Spleen (tissue), 7 donors: Measurements from ENCODE around the gene MYOF.

Experiments
- POLR2A ChIP-seq, 3 donors: fragments of 450-650 bp; IDR thresholded peaks; one replicate each; pipeline ENCODE4 v1.5.1; 2017; ENCODE audit warnings: antibody characterized with exemption in 3 of 3, mild to moderate bottlenecking in 1 of 3
- POLR2AphosphoS5 ChIP-seq, 3 donors: sonication (generic); formaldehyde crosslinking; IDR thresholded peaks; one replicate each; pipeline ENCODE4 v1.5.1; 2017; ENCODE audit warnings: antibody characterized with exemption in 3 of 3
- TF ChIP-seq, protein P1 (sequence below), 11 experiments: fragments of 200-600 bp in 7 of 11; fragments of 450-650 bp in 4 of 11; sonication (generic) in 4 of 11; IDR thresholded peaks in 8 of 11; conservative IDR thresholded peaks in 3 of 11; 1 replicate in 7 of 11; 2 replicates in 4 of 11; pipeline versions ENCODE4 v1.4.0 to v1.8.0; 2016 to 2021; ENCODE audit warnings: antibody characterized with exemption in 11 of 11, inconsistent platforms in 4 of 11, mild to moderate bottlenecking in 1 of 11
- donor health status: DM: no; HTN: no; CAD: no; lungs with moderate emphysema.
- donor health status: DM: no; HTN: no; CAD: no.
- donor health status: DM: no; HTN: no; CAD: no.

DNA sequence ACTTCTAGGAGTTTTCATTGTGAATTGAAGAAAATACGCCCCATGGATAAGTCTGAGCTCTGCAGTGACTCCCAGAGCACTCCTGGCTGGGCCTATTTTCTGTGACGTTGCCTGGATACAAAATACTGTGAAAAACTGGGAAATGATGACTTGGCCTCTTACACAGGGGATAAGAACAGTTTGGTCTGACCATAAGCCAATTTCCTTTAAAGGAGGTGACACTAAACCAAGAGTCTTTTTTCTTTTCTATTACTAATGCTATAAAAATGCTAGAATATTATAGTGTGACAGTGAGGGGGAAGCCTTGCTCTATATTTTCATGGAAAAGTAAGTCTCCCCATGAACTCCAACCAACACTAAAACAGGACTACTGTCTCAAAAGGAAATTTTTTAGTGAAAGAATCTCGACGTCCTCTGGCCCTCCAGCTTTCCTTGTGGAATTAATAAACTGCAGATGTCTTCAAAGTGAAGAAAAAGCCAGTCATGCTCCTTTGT lies 45.5 kb downstream of the MYOF start:
- TF ChIP-seq, protein P1, sequence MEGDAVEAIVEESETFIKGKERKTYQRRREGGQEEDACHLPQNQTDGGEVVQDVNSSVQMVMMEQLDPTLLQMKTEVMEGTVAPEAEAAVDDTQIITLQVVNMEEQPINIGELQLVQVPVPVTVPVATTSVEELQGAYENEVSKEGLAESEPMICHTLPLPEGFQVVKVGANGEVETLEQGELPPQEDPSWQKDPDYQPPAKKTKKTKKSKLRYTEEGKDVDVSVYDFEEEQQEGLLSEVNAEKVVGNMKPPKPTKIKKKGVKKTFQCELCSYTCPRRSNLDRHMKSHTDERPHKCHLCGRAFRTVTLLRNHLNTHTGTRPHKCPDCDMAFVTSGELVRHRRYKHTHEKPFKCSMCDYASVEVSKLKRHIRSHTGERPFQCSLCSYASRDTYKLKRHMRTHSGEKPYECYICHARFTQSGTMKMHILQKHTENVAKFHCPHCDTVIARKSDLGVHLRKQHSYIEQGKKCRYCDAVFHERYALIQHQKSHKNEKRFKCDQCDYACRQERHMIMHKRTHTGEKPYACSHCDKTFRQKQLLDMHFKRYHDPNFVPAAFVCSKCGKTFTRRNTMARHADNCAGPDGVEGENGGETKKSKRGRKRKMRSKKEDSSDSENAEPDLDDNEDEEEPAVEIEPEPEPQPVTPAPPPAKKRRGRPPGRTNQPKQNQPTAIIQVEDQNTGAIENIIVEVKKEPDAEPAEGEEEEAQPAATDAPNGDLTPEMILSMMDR (IDR thresholded peaks at IDR 0.05 in 8 of 11, conservative IDR thresholded peaks at IDR 0.05 in 3 of 11) = no peak
- TF ChIP-seq POLR2A (IDR thresholded peaks at IDR 0.05) = no peak
- TF ChIP-seq POLR2AphosphoS5 (IDR thresholded peaks at IDR 0.05) = no peak
